Measurements from ENCODE around the gene CD1B. TPM values are rescaled to one million over a fixed set of nuclear protein-coding genes. Genes with fewer than 3 reads are reported as not detected.
"Not testable (repeated sequence)": the region's sequence is repeated elsewhere in the genome, so short reads cannot be mapped to it uniquely, and the experiment has no call there.

CD1B gene
- total RNA-seq: not detected in 2 replicates

DNA sequence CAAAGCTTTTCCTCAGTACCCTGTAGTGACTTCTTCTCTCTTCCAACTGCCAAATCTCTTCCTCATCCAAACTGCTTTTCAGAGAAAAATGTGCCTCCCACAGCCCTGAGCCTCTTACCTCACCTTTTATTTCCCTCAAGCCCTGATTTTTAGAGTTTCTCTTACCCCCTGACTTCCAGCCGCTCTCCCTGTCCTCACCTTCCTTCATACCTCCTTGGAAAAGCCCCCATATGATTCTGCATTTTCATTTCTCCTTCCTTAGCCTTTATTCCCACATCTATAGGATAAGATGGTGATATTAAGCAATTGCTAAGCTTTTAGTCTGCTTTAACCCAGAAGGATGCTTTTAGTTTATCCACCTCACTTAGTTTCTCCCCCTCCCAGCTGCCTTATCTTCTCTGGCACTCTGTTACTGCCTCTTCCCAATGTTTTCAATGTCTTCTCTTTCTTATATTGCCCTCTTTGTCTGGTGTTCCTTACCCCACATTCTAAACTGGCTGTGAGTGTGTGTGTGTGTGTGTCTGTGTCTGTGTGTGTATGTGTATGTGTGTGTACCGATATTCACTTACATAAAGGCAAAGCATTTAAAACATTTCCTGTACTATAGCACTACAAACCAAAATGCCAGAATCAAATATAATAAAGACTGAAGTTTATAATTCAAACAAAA is at the start of gene CD1B:
TSS of gene CD1B (minus strand) at position 51 of the 670 bp plus-strand sequence. CDS start 108 bp downstream, outside the sequence.
- intact Hi-C loops (cut with micrococcal nuclease): loop anchor here (5.0 to 10.0 kb wide), 3 partner anchors 66 to 337 kb away; partner anchors contain the start of genes KIRREL1 and OR10T2
- ChIA-PET POLR2A (interaction anchor here (1.0 kb wide), 1 partner anchor 42 kb away, joined by 3 read pairs; the partner anchor contains the start of gene CD1C), CTCF (interaction anchor here (0.9 to 7.3 kb wide), 6 partner anchors 10 to 740 kb away, joined by 3 to 232 read pairs (median 11); no protein-coding TSS in a partner anchor)

DNA sequence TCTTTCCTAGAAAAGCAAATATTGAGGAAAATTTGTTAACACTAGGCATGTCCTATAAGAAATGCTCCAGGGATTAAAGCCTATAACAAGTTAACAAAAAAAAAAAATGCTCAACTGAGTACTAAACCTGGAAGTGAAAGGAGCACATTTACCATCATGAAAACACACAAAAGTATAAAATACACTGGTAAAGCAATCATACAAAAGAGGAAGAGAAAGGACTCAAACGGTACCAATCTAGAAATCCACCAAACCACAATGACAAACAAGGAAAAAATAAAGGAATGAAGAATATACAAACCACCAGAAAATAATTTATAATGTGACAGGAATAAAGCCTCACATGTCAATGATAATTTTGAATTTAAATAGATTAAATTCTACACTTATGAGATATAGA is 43.5 kb upstream of the CD1B start:
- ChIA-PET POLR2A (no interaction called here), CTCF (no interaction called here)
- DNase-seq: no peak
- intact Hi-C loops (cut with micrococcal nuclease): no loop called here
- H3K4me3 Mint-ChIP-seq: no peak overlapping the region
- peaks cover 13% of the 10 kb centered on the region for H3K9me3 Mint-ChIP-seq
- H3K27me3 Mint-ChIP-seq: peaks cover 1% of the 10 kb centered on the region
- ATAC-seq (ENCODE audit: low read depth): no peak
- H3K36me3 Mint-ChIP-seq (ENCODE audit: low read depth): peaks cover 4% of the 10 kb centered on the region
- H3K27ac Mint-ChIP-seq: no peak overlapping the region
- TF ChIP-seq, protein P1, sequence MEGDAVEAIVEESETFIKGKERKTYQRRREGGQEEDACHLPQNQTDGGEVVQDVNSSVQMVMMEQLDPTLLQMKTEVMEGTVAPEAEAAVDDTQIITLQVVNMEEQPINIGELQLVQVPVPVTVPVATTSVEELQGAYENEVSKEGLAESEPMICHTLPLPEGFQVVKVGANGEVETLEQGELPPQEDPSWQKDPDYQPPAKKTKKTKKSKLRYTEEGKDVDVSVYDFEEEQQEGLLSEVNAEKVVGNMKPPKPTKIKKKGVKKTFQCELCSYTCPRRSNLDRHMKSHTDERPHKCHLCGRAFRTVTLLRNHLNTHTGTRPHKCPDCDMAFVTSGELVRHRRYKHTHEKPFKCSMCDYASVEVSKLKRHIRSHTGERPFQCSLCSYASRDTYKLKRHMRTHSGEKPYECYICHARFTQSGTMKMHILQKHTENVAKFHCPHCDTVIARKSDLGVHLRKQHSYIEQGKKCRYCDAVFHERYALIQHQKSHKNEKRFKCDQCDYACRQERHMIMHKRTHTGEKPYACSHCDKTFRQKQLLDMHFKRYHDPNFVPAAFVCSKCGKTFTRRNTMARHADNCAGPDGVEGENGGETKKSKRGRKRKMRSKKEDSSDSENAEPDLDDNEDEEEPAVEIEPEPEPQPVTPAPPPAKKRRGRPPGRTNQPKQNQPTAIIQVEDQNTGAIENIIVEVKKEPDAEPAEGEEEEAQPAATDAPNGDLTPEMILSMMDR (IDR thresholded peaks at IDR 0.05): no peak
- peaks cover 8% of the 10 kb centered on the region for H3K4me1 Mint-ChIP-seq

More for the DNA sequence above, at the start of gene CD1B:
- no peak within 1 kb of the TSS for H3K27ac Mint-ChIP-seq
- no peak within 1 kb of the TSS for H3K4me3 Mint-ChIP-seq
- TF ChIP-seq, protein P1 (IDR thresholded peaks at IDR 0.05): no peak
- no peaks in the 10 kb centered on the region for H3K27me3 Mint-ChIP-seq
- no peak for DNase-seq
- H3K4me1 Mint-ChIP-seq: peaks cover 41% of the 10 kb centered on the region
- no peak for ATAC-seq (ENCODE audit: low read depth)
- H3K36me3 Mint-ChIP-seq (ENCODE audit: low read depth): no peaks in the 10 kb centered on the region
- H3K9me3 Mint-ChIP-seq: no peaks in the 10 kb centered on the region

DNA sequence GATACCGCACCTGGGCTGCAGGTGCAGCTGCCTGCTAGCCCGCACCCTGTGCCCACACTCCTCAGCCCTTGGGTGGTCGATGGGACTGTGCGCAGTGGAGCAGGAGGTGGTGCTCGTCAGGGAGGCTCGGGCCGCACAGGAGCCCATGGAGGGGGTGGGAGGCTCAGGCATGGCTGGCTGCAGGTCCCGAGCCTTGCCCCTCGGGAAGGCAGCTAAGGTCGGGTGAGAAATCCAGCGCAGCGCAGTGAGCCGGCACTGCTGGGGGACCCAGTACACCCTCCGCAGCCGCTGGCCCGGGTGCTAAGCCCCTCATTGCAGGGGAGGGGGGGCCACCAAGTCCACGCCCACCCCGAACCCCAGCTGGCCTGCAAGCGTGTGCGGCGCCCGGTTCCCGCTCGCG is 42.8 kb upstream of the CD1B start:
- CTCF ChIA-PET; ATAC-seq (ENCODE audit: low read depth); H3K36me3 Mint-ChIP-seq (ENCODE audit: low read depth); H3K4me1 Mint-ChIP-seq; H3K27ac Mint-ChIP-seq; DNase-seq; H3K27me3 Mint-ChIP-seq; H3K4me3 Mint-ChIP-seq; intact Hi-C loops (cut with micrococcal nuclease); POLR2A ChIA-PET: not testable (repeated sequence)
- peaks cover 13% of the 10 kb centered on the region for H3K9me3 Mint-ChIP-seq

DNA sequence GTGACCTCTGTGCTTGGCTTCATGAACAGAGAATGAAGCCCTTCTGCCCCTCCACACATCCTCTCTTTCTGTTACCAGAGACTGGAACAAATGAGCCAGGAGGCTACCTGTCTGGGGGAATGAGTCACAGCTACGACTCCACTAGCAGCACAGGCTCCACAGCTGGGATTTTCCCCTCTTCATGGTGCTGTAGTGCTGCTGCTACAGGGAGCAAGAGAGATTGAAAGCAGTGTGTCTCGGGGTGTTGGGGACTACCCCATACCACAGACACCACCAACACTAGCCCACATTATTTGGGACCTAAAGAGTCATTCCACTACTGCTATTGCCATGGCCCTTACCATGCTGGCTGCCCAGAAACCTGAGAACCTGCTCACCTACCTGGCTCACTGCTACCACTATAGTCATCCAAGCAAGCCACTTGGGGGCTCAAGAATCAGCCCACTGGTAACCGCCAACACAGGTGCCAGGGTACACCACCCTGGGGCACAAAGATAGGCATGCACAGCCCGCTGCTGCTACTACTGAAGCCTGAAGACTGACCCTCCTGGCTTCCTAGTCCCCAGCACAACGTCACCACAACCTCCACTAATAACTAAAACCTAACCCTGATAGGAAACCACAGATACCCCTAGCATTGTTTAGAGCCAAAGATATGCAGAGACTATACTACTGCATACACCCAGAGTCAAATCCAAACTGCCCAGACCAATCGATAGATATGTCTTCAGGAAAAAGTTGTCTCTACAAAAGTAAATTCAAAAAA is 40.0 kb upstream of the CD1B start:
- Mint-ChIP-seq H3K9me3 (peaks cover 12% of the 10 kb centered on the region), H3K27me3 (peaks cover under 1% of the 10 kb centered on the region), H3K36me3 (ENCODE audit: low read depth) (peaks cover 4% of the 10 kb centered on the region), H3K27ac (no peak overlapping the region), H3K4me3 (no peak overlapping the region), H3K4me1 (peaks cover 8% of the 10 kb centered on the region)
- intact Hi-C loops (cut with micrococcal nuclease): no loop called here
- CTCF ChIA-PET: no interaction called here
- TF ChIP-seq, protein P1 (IDR thresholded peaks at IDR 0.05): no peak
- POLR2A ChIA-PET: no interaction called here
- DNase-seq: no peak
- peak; percentile 90 for ATAC-seq (ENCODE audit: low read depth)

DNA sequence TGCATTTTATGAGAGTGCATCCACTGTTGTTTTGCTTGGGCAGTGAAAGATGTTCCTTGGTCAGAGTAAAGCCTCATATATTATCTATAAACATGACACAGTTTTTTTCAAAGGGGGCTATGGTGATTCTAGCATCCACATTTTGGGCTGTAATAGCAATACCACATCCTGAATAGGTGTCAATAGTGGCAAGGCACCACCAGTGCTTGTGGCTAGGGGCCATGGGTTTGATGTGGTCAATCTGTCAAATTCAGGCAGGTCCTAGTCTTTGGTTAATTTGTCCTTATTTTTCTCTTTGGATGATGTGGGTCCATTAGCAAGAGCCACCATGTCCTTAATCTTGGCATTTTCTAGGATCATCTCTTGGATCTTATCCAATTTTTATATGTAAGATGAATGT is 35.5 kb upstream of the CD1B start:
- intact Hi-C loops (cut with micrococcal nuclease): no loop called here
- ATAC-seq (ENCODE audit: low read depth) (no peak), DNase-seq (no peak)
- ChIA-PET POLR2A (no interaction called here), CTCF (no interaction called here)
- no peak overlapping the region for H3K4me3 Mint-ChIP-seq
- no peaks in the 10 kb centered on the region for H3K36me3 Mint-ChIP-seq (ENCODE audit: low read depth)
- H3K4me1 Mint-ChIP-seq: peaks cover 2% of the 10 kb centered on the region
- no peak overlapping the region for H3K27ac Mint-ChIP-seq
- TF ChIP-seq, protein P1 (IDR thresholded peaks at IDR 0.05): no peak
- peaks cover 7% of the 10 kb centered on the region for H3K9me3 Mint-ChIP-seq
- H3K27me3 Mint-ChIP-seq: peaks cover 3% of the 10 kb centered on the region

All from activated B cell treated with CpG ODN at 0.5 μM for 24 hours (primary cell).